Thoracic aorta (tissue), 2 donors: ENCODE measurements around the gene EGFL7. TPM values are rescaled to one million over a fixed set of nuclear protein-coding genes. Genes with fewer than 3 reads are reported as not detected.

ENCODE experiments used
- ATAC-seq: fragments of 150-250 bp; one replicate; pipeline ENCODE4 v1.8.0; 2017; ENCODE audit warnings: low read depth; ENCODE audit not compliant: insufficient number of reproducible peaks, low FRiP score
- DNase-seq: peaks from one replicate; pipeline ENCODE4 v3.0.0-alpha.2; 2020; ENCODE audit warnings: low spot score
- H3K27ac ChIP-seq, 2 donors: fragments of 200-600 bp; sonication (generic); 1 replicate in 1 of 2; 2 replicates in 1 of 2; pipeline ENCODE4 v1.5.1; 2016; ENCODE audit warnings: mild to moderate bottlenecking in 2 of 2, moderate library complexity in 2 of 2
- H3K27me3 ChIP-seq: fragments of 200-600 bp; sonication (generic); replicated peaks from 2 replicates; pipeline ENCODE4 v1.6.0; 2016; ENCODE audit warnings: mild to moderate bottlenecking; ENCODE audit not compliant: insufficient read depth
- H3K36me3 ChIP-seq: fragments of 200-600 bp; sonication (generic); one replicate; pipeline ENCODE4 v1.5.1; 2016
- H3K4me1 ChIP-seq, 2 donors: fragments of 200-600 bp; sonication (generic); 1 replicate in 1 of 2; 2 replicates in 1 of 2; pipeline versions ENCODE4 v1.5.1 to v1.6.0; 2016; ENCODE audit warnings: low read depth in 2 of 2, mild to moderate bottlenecking in 1 of 2; ENCODE audit not compliant: control insufficient read depth in 1 of 2
- H3K4me3 ChIP-seq: fragments of 200-600 bp; sonication (generic); 2 replicates; pipeline ENCODE4 v1.5.1; 2016; ENCODE audit warnings: mild to moderate bottlenecking
- H3K9me3 ChIP-seq: fragments of 200-600 bp; sonication (generic); 2 replicates; pipeline ENCODE4 v1.5.1; 2016
- total RNA-seq, 2 donors: library from RNA; depleted of rRNA; stranded (reverse); fragments of >200 nt; gene quantifications; one replicate each; pipeline versions ENCODE4 v1.1.0 to v1.2.3, GENCODE V29; 2016
- TF ChIP-seq, protein P1 (sequence below): fragments of 200-600 bp; sonication (generic); IDR thresholded peaks from one replicate; pipeline ENCODE4 v1.5.1; 2019; ENCODE audit warnings: antibody characterized with exemption

The EGFL7 gene
- total RNA-seq, 2 donors from 2014 or later, result 42.0 to 56.5 TPM

- no peaks in the 10 kb centered on the region for H3K9me3 ChIP-seq
- TF ChIP-seq, protein P1, sequence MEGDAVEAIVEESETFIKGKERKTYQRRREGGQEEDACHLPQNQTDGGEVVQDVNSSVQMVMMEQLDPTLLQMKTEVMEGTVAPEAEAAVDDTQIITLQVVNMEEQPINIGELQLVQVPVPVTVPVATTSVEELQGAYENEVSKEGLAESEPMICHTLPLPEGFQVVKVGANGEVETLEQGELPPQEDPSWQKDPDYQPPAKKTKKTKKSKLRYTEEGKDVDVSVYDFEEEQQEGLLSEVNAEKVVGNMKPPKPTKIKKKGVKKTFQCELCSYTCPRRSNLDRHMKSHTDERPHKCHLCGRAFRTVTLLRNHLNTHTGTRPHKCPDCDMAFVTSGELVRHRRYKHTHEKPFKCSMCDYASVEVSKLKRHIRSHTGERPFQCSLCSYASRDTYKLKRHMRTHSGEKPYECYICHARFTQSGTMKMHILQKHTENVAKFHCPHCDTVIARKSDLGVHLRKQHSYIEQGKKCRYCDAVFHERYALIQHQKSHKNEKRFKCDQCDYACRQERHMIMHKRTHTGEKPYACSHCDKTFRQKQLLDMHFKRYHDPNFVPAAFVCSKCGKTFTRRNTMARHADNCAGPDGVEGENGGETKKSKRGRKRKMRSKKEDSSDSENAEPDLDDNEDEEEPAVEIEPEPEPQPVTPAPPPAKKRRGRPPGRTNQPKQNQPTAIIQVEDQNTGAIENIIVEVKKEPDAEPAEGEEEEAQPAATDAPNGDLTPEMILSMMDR, result no peak
- ATAC-seq (no peak), DNase-seq (no peak)
- H3K4me1 ChIP-seq, result peaks cover under 1 to 6% of the 10 kb centered on the region in 2 donors
- H3K27ac ChIP-seq, result no peak overlapping the region
- H3K4me3 ChIP-seq, result no peak overlapping the region
- no peaks in the 10 kb centered on the region for H3K27me3 ChIP-seq
- no peaks in the 10 kb centered on the region for H3K36me3 ChIP-seq
These were observed 43.9 kb upstream of the EGFL7 start for GRCh38 chr9:136618580-136619547.

DNA sequence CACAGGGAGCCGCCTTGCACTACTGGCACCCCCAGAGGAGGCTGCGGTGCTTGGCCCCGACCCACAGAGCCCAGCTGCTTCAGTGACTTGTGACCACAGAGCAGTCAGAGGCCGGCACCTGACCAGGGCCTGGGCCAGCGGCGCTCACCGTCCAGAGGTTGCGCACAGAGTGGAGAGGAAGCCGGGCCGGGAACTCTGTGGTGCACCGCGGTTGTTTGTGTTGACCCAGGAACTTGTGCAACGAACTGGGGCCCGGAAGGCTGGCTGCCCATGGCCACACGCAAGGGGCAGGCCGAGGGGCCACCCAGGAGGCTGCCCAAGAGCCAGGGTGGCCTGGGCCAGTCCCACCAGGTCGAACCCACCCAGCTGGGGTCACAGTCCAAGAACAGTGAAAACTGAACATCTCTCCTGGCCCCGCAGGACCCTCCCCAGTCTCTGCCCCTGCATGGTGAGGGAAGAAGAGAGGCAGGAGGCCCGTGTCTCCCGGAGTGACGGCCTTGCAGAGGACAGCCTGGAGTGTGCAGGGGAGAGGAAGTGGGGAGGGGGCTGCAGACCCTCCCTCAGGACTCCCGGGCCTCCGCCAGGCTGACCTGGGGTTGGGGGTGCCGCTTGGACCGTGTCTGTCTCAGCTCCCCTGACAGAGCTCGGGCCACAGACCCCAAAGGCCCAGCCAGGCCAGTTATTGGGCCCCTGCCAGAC is 42.8 kb upstream of the EGFL7 start:
- Histone ChIP-seq H3K9me3 (no peaks in the 10 kb centered on the region), H3K27me3 (no peaks in the 10 kb centered on the region), H3K4me1 (peaks cover 11 to 15% of the 10 kb centered on the region in 2 donors), H3K27ac (no peak overlapping the region), H3K36me3 (no peaks in the 10 kb centered on the region), H3K4me3 (no peak overlapping the region)
- DNase-seq (no peak), ATAC-seq (no peak)
- TF ChIP-seq, protein P1, result no peak

GRCh38 chr9:136620441-136621018 is 42.2 kb upstream of the EGFL7 start:
- H3K36me3 ChIP-seq, result no peaks in the 10 kb centered on the region
- DNase-seq (no peak), ATAC-seq (no peak)
- H3K27me3 ChIP-seq, result no peaks in the 10 kb centered on the region
- no peaks in the 10 kb centered on the region for H3K9me3 ChIP-seq
- TF ChIP-seq, protein P1, result no peak
- H3K4me3 ChIP-seq, result no peak overlapping the region
- no peak overlapping the region for H3K27ac ChIP-seq
- peaks cover 17 to 21% of the 10 kb centered on the region in 2 donors for H3K4me1 ChIP-seq

GRCh38 chr9:136621019-136621733 is 41.5 kb upstream of the EGFL7 start:
- no peak overlapping the region for H3K27ac ChIP-seq
- peaks cover 23 to 25% of the 10 kb centered on the region in 2 donors for H3K4me1 ChIP-seq
- H3K27me3 ChIP-seq, result no peaks in the 10 kb centered on the region
- TF ChIP-seq, protein P1, result no peak
- DNase-seq (no peak), ATAC-seq (no peak)
- no peak overlapping the region for H3K4me3 ChIP-seq
- no peaks in the 10 kb centered on the region for H3K9me3 ChIP-seq
- H3K36me3 ChIP-seq, result no peaks in the 10 kb centered on the region
